Fibroblast of lung (primary cell): ENCODE results near the gene TJP1. TPM values are rescaled to one million over a fixed set of nuclear protein-coding genes. Genes with fewer than 3 reads are reported as not detected.

Experiments
- DNase-seq, 2 donors: peaks; one replicate each; pipeline versions ENCODE4 v3.0.0 to v3.0.0-alpha.2; 2010; ENCODE audit warnings: low read depth in 2 of 2
- H2AFZ ChIP-seq: 2 replicates; pipeline ENCODE4 v1.5.1; 2012; ENCODE audit warnings: low read length, control low read depth, inconsistent platforms
- H3K27ac ChIP-seq: 2 replicates; pipeline ENCODE4 v1.5.1; 2011; ENCODE audit warnings: low read length, control low read depth; ENCODE audit not compliant: insufficient read depth
- H3K27me3 ChIP-seq: 2 replicates; pipeline ENCODE4 v1.5.1; 2011; ENCODE audit warnings: mild to moderate bottlenecking, low read length; ENCODE audit not compliant: control insufficient read depth, insufficient read depth
- H3K36me3 ChIP-seq: 2 replicates; pipeline ENCODE4 v1.5.1; 2011; ENCODE audit warnings: low read length; ENCODE audit not compliant: control insufficient read depth, insufficient read depth
- H3K4me1 ChIP-seq: 2 replicates; pipeline ENCODE4 v1.5.1; 2011; ENCODE audit warnings: low read length; ENCODE audit not compliant: control insufficient read depth, insufficient read depth; ENCODE audit errors: extremely low read depth
- H3K4me2 ChIP-seq: 2 replicates; pipeline ENCODE4 v1.5.1; 2011; ENCODE audit warnings: low read length, control low read depth; ENCODE audit not compliant: insufficient read depth; ENCODE audit errors: extremely low read depth
- H3K4me3 ChIP-seq, 4 experiments: fragments of 200-600 bp in 1 of 4; sonication (generic) in 1 of 4; replicated peaks in 1 of 4; 2 replicates each; pipeline ENCODE4 v1.5.1; 2011 to 2016; ENCODE audit warnings: low read length in 4 of 4, low read depth in 3 of 4, mild to moderate bottlenecking in 3 of 4, control low read depth in 2 of 4, inconsistent platforms in 1 of 4, mixed read lengths in 1 of 4; ENCODE audit not compliant: insufficient read depth in 1 of 4; ENCODE audit errors: control extremely low read depth in 1 of 4
- H3K79me2 ChIP-seq: 2 replicates; pipeline ENCODE4 v1.5.1; 2012; ENCODE audit warnings: mild to moderate bottlenecking, low read length, inconsistent platforms; ENCODE audit not compliant: control insufficient read depth, insufficient read depth
- H3K9ac ChIP-seq: 2 replicates; pipeline ENCODE4 v1.5.1; 2011; ENCODE audit warnings: mild to moderate bottlenecking, low read length, control low read depth; ENCODE audit not compliant: insufficient read depth
- H3K9me3 ChIP-seq: 2 replicates; pipeline ENCODE4 v1.5.1; 2012; ENCODE audit warnings: low read depth, low read length; ENCODE audit not compliant: control insufficient read depth, insufficient read depth
- H4K20me1 ChIP-seq: 2 replicates; pipeline ENCODE4 v1.5.1; 2011; ENCODE audit warnings: low read length; ENCODE audit not compliant: control insufficient read depth, insufficient read depth; ENCODE audit errors: extremely low read depth
- EZH2 ChIP-seq: IDR thresholded peaks from 2 replicates; pipeline ENCODE4 v1.5.1; 2012; ENCODE audit warnings: low read length, control low read depth, mild to moderate bottlenecking; ENCODE audit errors: missing control alignments
- polyA plus RNA-seq, 2 donors: library from polyadenylated mRNA; depleted of rRNA in 1 of 2; stranded (reverse) in 1 of 2; unstranded in 1 of 2; fragments of >200 nt; gene quantifications; 2 replicates each; pipeline ENCODE4 v1.2.1, GENCODE V29; 2011 to 2012; ENCODE audit warnings: missing spikeins in 1 of 2
- total RNA-seq: library from RNA; depleted of rRNA; stranded (reverse); fragments of >200 nt; gene quantifications from 2 replicates; pipeline ENCODE4 v1.2.1, GENCODE V29; 2014
- TF ChIP-seq, protein P1 (sequence below), 2 donors: IDR thresholded peaks in 1 of 2; conservative IDR thresholded peaks in 1 of 2; 1 replicate in 1 of 2; 2 replicates in 1 of 2; pipeline ENCODE4 v1.5.1; 2011 to 2012; ENCODE audit warnings: low read length in 2 of 2, control low read depth in 1 of 2, inconsistent platforms in 1 of 2, low read depth in 1 of 2, mild to moderate bottlenecking in 1 of 2

Gene TJP1
- total and polyA plus RNA-seq, 2 donors (not counting 1 experiment from before 2014, with no cell fraction given) = 53.7 to 110 TPM

- H2AFZ ChIP-seq = no peak overlapping the region
- H3K4me3 ChIP-seq = no peak overlapping the region
- no peaks in the 10 kb centered on the region for H4K20me1 ChIP-seq
- no peaks in the 10 kb centered on the region for H3K9me3 ChIP-seq
- peaks cover 5% of the 10 kb centered on the region for H3K4me1 ChIP-seq
- no peaks in the 10 kb centered on the region for H3K79me2 ChIP-seq
- TF ChIP-seq EZH2 = no peak
- TF ChIP-seq, protein P1, sequence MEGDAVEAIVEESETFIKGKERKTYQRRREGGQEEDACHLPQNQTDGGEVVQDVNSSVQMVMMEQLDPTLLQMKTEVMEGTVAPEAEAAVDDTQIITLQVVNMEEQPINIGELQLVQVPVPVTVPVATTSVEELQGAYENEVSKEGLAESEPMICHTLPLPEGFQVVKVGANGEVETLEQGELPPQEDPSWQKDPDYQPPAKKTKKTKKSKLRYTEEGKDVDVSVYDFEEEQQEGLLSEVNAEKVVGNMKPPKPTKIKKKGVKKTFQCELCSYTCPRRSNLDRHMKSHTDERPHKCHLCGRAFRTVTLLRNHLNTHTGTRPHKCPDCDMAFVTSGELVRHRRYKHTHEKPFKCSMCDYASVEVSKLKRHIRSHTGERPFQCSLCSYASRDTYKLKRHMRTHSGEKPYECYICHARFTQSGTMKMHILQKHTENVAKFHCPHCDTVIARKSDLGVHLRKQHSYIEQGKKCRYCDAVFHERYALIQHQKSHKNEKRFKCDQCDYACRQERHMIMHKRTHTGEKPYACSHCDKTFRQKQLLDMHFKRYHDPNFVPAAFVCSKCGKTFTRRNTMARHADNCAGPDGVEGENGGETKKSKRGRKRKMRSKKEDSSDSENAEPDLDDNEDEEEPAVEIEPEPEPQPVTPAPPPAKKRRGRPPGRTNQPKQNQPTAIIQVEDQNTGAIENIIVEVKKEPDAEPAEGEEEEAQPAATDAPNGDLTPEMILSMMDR (conservative IDR thresholded peaks at IDR 0.05 in 1 of 2, IDR thresholded peaks at IDR 0.05 in 1 of 2; ENCODE audit: low read depth in 1 of 2, low read length in 2 of 2) = no peak
- H3K4me2 ChIP-seq = no peak overlapping the region
- no peak overlapping the region for H3K27ac ChIP-seq
- DNase-seq = peak; percentile 22 to 51
- H3K27me3 ChIP-seq = no peaks in the 10 kb centered on the region
- no peak overlapping the region for H3K9ac ChIP-seq
- H3K36me3 ChIP-seq = peaks cover 2% of the 10 kb centered on the region
Measured at GRCh38 chr15:29736744-29737020, 85.6 kb downstream of the TJP1 start.

DNA sequence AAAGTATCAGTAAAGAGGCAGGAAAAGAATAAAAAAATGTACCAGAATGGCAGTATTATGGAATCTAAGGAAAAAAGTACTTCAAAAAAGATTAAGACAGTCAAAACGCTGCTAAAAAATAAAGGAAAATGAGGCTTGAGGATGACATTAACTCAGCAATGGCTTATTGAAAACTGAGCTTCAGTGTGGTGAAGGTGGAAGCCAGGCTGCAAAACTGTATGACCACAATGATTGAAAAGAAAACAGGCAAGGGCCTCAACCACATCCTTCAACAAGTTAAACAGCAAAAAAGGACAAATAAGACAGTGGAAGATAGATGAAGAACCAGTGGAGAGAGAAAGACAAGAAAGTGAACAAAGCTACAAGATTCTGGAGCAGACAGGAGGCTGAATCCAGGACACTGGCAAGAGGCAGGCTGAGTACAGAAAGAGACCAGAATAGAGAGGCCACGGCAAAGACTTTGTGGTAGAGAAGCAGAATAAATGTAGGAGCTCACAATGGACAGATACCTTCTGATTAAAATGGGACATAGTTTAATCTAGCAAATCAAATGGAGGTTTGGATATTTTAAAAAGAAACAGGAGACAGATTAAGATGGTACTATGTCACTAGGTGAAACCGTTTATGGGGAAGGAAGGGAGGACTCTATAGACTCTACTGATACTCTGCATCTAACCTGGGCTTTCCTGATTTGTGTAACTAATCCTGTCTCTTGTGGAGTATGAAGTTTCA lies 86.1 kb downstream of the TJP1 start:
- peak in 1 of 2 donors; percentile 42 for DNase-seq
- no peak overlapping the region for H3K4me2 ChIP-seq
- no peaks in the 10 kb centered on the region for H3K27me3 ChIP-seq
- H3K4me1 ChIP-seq = peaks cover 5% of the 10 kb centered on the region
- no peaks in the 10 kb centered on the region for H3K79me2 ChIP-seq
- H4K20me1 ChIP-seq = no peaks in the 10 kb centered on the region
- no peak overlapping the region for H3K27ac ChIP-seq
- peaks cover 2% of the 10 kb centered on the region for H3K36me3 ChIP-seq
- H3K9ac ChIP-seq = no peak overlapping the region
- H3K9me3 ChIP-seq = no peaks in the 10 kb centered on the region
- TF ChIP-seq EZH2 = no peak
- TF ChIP-seq, protein P1 (conservative IDR thresholded peaks at IDR 0.05 in 1 of 2, IDR thresholded peaks at IDR 0.05 in 1 of 2; ENCODE audit: low read depth in 1 of 2, low read length in 2 of 2) = no peak
- no peak overlapping the region for H3K4me3 ChIP-seq
- no peak overlapping the region for H2AFZ ChIP-seq

GRCh38 chr15:29734917-29735572 lies 87.2 kb downstream of the TJP1 start:
- no peaks in the 10 kb centered on the region for H4K20me1 ChIP-seq
- no peak overlapping the region for H2AFZ ChIP-seq
- H3K27me3 ChIP-seq = no peaks in the 10 kb centered on the region
- DNase-seq = peak in 1 of 2 donors; percentile 60
- H3K4me3 ChIP-seq = no peak overlapping the region
- H3K4me1 ChIP-seq = peaks cover 5% of the 10 kb centered on the region
- no peaks in the 10 kb centered on the region for H3K9me3 ChIP-seq
- H3K9ac ChIP-seq = no peak overlapping the region
- H3K36me3 ChIP-seq = peaks cover 2% of the 10 kb centered on the region
- no peak overlapping the region for H3K27ac ChIP-seq
- TF ChIP-seq EZH2 = no peak
- TF ChIP-seq, protein P1 (conservative IDR thresholded peaks at IDR 0.05 in 1 of 2, IDR thresholded peaks at IDR 0.05 in 1 of 2; ENCODE audit: low read depth in 1 of 2, low read length in 2 of 2) = no peak
- no peak overlapping the region for H3K4me2 ChIP-seq
- H3K79me2 ChIP-seq = no peaks in the 10 kb centered on the region
